Activated CD8-positive, alpha-beta memory T cell treated with anti-CD3 and anti-CD28 coated beads for 48 hours (primary cell): ENCODE measurements around the gene OAS2.

ENCODE experiments used
- DNase-seq, 3 experiments: peaks; one replicate each; pipeline ENCODE4 v3.0.0-alpha.2; 2020; ENCODE audit warnings: low read depth in 2 of 3, low spot score in 2 of 3

OAS2 gene, protein sequence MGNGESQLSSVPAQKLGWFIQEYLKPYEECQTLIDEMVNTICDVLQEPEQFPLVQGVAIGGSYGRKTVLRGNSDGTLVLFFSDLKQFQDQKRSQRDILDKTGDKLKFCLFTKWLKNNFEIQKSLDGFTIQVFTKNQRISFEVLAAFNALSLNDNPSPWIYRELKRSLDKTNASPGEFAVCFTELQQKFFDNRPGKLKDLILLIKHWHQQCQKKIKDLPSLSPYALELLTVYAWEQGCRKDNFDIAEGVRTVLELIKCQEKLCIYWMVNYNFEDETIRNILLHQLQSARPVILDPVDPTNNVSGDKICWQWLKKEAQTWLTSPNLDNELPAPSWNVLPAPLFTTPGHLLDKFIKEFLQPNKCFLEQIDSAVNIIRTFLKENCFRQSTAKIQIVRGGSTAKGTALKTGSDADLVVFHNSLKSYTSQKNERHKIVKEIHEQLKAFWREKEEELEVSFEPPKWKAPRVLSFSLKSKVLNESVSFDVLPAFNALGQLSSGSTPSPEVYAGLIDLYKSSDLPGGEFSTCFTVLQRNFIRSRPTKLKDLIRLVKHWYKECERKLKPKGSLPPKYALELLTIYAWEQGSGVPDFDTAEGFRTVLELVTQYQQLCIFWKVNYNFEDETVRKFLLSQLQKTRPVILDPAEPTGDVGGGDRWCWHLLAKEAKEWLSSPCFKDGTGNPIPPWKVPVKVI

DNA sequence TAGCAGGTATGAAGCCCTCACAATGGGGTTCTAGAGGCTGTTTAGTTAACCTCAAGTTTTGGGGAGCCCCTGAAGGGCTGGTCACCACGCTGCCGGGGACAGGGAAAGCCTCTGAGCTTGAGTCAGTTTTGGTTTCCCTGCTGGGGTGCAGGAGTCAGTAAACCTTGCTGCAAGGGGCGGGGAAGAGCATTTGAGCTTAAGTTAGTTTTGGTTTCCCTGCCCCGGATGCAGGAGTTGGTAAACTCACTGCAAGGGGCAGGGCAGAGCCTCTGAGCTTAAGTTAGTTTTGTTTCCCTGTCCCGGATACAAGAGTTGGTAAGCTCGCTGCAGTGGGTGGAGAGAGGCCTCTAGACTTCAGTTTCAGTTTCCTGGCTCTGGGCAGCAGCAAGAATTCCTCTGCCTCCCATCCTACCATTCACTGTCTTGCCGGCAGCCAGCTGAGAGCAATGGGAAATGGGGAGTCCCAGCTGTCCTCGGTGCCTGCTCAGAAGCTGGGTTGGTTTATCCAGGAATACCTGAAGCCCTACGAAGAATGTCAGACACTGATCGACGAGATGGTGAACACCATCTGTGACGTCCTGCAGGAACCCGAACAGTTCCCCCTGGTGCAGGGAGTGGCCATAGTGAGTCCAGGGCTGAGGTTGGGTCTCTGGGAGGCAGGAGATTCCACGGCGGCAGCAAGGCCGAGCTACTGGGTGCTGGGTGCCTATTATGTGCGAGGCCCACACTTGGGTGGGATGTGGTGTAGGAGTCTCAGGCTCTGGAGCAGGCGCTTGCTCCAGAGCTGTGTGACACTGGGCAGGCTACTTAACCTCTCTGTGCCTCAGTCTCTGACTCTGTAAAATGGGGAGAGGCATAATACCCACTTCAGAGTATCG, at the start of gene OAS2:
OAS2 (plus strand) TSS at position 357 of the 878 bp plus-strand sequence; CDS start at position 447, 90 bp downstream.
- DNase-seq = peak; percentile 41 to 57 (median 44)

DNA sequence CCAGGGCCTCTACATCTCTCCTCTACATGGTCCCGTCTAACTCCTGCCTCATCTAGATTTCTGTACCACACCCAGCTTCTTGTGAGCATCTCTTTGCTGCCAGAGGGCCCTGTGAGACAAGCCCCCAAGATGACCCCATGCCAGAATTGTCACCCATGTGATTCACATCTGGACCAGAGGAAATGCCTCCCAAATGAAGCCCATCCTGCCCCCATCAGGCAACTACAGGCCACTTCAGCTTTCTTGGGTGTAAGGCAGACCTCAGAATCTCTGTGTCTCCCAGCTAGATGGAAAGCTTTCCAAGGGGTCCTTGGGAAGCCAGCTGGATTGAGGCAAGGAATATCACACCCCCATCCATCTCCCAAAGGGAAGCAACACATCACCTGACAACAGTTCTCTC, 49.3 kb upstream of the OAS2 start:
- DNase-seq = no peak

DNA sequence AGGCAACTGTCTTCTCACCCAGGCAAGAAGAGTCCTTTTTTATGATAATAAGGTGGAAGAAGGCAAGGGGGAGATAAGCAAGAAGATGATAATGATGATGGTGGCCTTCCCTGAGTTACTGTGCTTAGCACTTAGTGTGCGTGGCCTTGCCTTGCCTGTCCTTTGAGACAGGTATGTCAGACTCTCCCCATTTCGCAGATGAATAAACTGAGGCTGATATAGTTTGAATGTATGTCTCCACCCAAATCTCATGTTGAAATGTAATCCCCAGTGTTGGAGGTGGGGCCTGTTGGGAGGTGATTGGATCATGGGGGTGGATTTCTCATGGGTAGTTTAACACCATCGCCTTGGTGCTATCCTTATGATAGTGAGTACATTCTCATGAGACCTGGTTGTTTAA, 48.6 kb upstream of the OAS2 start:
- DNase-seq = no peak

DNA sequence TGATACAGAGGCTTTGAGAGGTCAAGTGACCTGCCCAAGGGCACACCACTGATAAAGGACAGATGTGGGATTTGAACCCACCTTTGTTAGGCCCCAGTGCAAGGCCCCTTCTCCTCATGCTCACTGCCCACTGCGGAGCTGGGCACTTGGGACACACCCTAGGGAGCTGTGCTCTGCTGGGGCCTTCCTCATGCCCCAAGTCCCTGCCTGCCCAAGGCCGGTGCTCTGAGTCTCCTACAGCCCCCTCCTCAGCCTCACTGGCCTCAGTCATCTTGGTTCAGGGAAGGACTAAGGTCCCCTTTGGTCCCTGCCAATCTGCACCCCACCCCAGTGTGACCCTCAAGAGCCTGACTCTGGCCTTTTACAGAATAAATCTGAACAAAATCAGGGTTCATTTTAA, 48.0 kb upstream of the OAS2 start:
- DNase-seq = no peak

DNA sequence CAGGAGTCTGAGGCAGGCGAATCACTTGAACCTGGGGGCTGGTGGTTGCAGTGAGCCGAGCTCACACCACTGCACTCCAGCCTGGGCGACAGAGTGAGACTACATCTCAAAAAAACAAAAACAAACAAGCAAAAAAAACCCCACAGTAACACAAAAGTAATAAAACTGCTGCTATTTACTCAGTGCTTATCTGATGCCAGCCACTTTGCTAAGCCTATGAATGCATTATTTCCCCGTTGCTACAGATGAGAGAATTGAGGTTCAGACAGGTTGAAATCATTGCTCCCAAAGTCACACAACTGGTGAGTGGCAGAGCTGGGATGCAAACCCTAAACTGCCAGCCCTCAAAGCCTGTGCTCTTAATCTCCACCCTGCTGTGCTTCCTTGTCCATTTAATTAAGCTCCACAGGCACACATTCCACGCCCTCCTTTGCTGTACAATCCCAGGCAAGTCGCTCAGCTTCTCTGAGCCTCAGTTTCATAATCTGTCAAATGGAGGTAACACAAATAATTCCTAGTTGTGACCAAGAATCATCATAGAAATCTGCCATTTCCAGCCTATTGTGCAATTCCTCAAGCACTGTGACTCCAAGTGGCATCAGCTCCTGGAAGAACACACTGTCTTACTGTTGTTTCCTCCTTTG, 45.7 kb upstream of the OAS2 start:
- no peak for DNase-seq

DNA sequence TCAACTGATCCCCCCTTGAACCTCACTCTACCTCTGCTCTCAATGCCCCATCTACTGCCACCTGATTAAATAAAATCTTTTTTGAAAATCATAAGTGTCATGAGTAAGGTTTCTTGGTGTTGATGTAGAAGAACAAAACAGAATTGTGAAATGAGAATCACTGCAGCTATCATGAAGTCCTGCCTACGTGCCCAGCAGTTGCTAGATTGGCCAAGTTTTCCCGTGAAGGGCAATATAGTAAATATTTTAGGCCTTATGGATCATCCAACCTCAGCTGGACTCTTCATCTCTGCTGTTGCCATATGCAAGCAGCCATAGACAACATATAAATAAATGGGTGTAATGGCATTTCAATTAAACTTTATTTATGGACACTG, 45.2 kb upstream of the OAS2 start:
- DNase-seq = no peak

DNA sequence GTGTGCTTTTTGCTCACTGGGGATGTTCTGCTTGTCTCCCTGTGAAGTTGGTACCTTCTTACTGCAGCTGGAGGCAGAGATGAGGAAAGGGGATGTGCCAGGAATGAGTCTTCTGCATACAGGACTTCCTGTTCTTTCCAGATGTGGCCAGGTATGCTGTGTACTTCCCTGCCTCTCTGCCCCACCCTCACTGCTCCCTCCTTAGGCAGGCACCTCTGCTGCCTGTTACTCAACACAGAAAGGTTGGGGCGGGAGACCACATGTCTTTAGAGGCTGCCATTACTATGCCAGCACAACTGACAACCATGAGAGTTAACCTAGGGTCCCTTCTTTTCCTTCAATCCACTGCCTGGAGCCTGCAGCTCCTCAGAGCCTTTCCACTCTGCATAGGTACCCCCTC, 42.1 kb upstream of the OAS2 start:
- DNase-seq = no peak

DNA sequence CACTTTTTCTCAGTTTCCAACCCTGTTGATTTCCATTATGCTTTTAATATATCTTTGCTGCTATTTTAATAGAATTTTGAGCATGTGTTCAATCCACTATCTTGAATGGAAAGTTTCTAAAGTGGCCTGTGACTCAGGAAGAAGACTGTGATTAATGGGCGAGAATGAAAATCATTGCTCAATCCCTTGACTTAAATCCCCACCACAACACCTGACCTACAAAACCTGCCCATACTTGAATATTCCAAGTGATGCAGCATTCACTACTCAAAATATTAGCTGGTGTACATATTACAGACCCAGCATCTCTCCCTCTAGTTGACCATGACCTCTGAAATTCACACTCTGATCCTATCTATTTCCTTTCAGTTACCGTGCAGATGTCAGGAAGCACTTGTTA, 41.4 kb upstream of the OAS2 start:
- no peak for DNase-seq

DNA sequence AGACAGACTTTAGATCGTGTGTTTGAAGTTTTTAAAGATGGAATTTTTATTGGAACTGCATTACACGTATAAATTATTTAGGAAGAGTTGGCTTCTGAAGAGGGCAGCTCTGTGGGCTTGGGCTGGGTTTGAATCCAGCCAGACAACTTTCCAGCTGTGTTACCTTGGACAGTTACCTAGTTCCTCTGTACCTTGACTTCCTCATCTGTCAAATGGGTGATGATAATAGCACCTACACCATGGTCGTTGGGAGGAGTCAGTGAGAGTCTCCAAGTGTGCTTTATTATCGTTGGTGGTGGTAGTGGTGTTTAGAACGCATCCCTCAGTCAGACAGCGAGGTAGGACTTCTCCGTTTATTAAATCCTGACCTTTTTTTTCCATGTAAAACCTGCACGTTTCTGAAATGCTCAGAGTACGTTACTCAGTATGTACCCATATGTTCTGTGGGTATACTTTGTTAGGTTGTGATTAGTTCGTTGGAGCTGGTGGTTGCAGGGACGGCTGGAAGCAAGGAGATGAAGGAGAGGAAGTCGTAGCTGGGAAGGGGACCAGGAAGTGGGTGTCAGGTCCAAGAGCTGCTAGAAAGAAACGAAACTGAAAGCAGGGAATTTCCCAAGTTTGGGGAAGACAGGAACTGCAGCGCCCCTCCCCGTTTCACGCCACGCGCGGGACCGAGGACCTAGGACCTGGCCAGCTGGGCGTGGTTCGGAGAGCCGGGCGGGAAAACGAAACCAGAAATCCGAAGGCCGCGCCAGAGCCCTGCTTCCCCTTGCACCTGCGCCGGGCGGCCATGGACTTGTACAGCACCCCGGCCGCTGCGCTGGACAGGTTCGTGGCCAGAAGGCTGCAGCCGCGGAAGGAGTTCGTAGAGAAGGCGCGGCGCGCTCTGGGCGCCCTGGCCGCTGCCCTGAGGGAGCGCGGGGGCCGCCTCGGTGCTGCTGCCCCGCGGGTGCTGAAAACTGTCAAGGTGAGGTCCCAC, 40.3 kb upstream of the OAS2 start, which contains the start of gene OAS3:
OAS3 (plus strand) TSS at position 734 of the 979 bp plus-strand sequence; CDS start at position 791, 57 bp downstream.
- peak in 2 of 3 experiments; percentile 12 to 23 for DNase-seq

DNA sequence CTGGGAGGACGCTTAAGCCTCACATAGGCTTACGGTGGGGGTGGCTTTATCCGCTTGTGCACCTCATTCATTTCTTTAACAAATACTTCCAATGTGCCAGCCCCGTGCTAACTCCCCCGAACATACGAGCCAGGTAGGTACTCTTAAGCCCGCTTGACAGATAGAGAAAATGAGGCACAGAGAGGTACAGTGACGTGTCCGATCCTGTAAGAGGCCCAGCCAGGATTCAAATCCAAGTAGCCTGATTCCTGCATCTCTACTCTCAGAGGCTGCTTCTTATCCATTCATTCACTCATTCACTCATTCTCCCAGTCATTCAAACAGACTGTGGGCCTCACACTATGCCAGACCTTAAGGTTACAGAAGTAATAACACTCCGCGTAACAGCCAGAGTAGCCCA, 39.6 kb upstream of the OAS2 start:
- no peak for DNase-seq

DNA sequence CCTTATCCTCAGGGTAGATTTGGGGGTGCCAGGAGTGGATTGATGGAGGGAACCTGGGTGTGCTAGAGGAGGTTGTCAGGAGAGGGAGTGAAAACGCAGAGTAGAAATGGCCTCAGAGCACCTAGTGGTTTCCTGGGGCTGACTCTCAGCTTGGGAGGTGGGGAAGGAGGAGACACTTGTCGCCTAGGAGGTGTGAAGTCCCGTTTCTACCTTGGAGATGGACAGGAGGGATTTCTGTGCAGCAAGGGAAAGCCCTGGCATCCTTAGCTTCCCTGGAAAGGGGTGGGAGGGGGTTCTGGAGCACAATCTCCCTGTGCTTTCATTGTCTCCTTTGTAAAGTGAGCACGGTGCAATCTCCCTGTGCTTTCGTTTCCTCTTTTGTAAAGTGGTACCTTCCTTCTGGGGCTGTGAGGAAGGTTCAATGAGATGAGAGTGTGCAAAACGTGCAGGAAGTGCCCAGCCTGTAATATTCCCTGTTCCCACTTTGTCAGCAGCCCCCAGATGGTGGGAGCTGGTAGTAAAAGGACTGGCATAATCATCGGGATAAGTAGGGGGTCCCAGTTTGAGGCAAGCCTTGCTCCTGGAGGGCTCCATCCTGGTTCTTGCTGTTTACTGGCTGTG, 38.4 kb upstream of the OAS2 start:
- no peak for DNase-seq

DNA sequence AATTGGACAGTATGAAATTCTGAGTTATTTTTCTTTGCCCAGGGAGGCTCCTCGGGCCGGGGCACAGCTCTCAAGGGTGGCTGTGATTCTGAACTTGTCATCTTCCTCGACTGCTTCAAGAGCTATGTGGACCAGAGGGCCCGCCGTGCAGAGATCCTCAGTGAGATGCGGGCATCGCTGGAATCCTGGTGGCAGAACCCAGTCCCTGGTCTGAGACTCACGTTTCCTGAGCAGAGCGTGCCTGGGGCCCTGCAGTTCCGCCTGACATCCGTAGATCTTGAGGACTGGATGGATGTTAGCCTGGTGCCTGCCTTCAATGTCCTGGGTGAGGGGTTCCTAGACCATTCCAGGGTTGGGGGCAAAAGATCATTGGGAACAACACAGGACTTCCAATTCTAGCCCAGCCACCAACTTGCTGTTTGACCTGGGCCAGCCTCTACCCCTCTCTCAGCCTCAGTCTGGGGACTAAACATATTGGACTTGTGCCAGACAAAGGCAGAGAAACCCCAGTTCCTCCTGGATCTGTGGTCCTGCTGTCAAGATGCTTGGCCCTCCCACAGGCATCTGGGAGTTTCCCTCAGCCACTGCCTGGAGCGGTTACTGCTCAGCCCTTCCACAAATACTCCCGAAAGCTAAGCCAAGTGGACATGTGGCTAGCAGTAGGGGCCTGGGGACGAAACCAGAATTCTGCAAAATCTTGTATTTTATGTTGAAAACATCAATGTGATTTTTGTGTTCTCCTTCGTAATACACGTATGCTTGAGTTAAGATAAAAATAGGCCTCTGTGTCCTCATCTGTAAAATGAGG, 36.6 kb upstream of the OAS2 start:
- no peak for DNase-seq

DNA sequence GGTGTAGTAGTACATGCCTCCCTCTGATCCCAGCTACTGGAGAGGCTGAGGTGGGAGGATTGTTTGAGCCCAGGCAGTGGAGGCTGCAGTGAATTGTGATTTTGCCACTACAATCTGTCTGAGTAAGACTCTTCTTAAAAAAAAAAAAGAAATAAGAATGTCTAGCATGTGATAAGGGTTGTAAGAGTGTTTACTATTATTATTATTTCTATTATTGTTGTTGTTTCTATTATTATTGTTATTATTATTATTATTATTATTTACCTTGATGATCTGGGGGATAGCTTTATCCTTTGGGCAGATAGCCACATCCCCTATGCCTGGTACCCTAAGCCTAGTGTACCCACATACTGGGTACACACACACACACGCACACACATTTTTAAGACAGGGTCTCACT, 35.7 kb upstream of the OAS2 start:
- DNase-seq = no peak

DNA sequence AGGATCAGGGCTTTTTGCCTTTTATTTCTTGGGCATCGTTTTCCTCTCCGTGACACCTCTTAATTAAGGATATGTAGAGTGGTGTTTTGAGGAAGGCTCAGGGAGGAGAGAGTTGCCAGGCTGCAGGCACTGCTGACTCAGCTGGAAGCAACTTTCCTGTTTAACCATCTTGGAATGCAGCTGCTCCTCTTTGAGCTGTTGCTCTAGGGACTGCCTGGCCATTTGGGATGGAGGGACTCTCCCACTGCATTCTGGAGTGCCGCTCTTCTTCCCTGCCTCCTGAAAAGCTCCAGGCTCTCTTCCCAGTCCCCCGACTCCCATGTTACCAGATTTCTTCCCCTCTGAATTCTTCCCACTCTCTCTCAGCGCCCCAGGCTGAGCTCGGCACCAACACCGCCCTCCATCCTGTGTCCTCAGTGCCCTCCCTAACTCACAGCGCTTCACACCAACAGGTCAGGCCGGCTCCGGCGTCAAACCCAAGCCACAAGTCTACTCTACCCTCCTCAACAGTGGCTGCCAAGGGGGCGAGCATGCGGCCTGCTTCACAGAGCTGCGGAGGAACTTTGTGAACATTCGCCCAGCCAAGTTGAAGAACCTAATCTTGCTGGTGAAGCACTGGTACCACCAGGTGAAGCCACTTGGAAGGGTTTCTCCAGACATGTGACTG, 34.2 kb upstream of the OAS2 start:
- no peak for DNase-seq

DNA sequence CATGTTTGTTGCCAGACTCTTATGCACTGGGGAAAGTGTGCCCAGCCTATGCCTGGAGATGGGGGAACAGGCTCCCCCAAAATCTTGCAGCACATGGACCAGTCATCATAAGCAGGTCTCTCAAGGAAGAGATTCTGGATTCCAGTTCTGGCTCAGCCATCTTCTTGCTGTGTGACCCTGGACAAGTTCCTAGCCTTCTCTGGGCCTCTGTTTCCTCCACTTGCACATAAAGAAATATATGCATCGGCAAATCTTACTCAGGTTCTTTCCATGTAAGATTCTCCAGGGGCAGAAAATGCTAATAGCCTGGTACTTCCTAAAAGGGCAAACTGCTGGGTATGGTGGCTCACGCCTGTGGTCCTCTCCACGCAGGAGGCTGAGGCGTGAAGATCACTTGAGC, 32.8 kb upstream of the OAS2 start:
- DNase-seq = no peak

DNA sequence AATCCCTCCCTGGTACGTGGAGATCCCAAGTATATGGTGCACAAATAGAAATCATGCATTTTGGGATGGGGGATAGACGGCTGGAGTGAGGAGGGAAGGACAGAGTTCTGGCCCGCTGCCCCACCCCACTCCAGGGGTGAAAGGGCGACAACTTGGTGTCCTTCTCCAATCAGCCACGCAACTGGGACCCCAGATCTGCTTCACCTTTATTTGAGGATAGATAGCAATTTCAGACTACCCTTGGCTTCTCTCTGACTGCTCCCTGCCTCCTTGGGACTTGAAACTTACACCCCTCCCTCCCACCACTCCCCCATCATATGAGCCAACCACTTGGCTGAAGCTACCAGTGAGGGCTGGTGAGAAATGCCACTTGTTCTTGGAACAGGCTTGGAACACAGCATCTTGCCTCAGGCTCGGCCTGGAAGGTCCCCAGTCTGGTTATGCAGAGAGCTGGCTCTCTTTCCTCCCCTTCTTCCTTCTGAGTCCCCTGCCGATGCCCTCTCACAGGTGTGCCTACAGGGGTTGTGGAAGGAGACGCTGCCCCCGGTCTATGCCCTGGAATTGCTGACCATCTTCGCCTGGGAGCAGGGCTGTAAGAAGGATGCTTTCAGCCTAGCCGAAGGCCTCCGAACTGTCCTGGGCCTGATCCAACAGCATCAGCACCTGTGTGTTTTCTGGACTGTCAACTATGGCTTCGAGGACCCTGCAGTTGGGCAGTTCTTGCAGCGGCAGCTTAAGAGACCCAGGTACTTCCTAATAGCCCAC, 31.9 kb upstream of the OAS2 start:
- DNase-seq = no peak

DNA sequence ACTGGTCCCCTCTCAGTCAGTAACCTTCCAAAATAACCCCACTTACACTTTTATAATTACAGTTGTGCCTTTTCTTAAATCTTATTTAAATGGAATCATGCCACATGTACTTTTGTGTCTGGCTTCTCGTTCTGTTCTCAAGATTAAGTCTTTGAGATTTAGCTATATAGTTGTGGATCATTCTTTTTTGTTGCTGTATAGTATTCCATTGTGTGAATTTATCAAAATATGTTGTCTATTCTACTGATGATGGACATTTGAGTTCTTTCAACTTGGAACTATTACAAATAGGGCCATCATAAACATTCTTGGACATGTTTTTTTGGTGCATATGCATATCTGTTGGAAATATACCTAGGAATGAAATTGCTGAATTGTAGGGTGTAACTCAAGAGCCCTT, 31.0 kb upstream of the OAS2 start:
- no peak for DNase-seq
